Activated CD8-positive, alpha-beta memory T cell treated with anti-CD3 and anti-CD28 coated beads, Interleukin-2, amount 50 U/mL, for 4 hours (primary cell): ENCODE measurements around the gene GRK3.
"Not testable (repeated sequence)": the region's sequence is repeated elsewhere in the genome, so short reads cannot be mapped to it uniquely, and the experiment has no call there.

Experiments
- DNase-seq: peaks from one replicate; pipeline ENCODE4 v3.0.0-alpha.2; 2020

Gene GRK3

DNA sequence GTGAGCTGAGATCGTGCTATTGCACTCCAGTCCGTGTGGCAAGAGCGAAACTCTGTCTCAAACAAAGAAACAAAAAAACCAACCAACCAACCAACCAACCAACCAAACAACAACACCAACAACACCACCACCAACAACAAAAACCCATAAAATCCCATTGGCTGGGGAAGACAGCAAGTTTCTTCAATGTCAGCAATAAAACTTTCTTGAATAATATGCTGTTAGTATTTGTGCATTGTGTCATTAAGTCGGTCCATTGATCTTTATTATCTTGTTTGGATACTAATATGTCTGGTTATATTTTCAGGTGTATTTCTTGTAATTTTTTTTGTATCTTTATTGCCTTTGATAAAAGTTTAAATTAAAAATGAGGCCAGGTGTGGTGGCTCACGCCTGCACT lies 9.4 kb downstream of the GRK3 start:
- DNase-seq, result no peak

- DNase-seq, result no peak
These were observed 10.3 kb downstream of the GRK3 start for GRCh38 chr22:25574736-25575135.

DNA sequence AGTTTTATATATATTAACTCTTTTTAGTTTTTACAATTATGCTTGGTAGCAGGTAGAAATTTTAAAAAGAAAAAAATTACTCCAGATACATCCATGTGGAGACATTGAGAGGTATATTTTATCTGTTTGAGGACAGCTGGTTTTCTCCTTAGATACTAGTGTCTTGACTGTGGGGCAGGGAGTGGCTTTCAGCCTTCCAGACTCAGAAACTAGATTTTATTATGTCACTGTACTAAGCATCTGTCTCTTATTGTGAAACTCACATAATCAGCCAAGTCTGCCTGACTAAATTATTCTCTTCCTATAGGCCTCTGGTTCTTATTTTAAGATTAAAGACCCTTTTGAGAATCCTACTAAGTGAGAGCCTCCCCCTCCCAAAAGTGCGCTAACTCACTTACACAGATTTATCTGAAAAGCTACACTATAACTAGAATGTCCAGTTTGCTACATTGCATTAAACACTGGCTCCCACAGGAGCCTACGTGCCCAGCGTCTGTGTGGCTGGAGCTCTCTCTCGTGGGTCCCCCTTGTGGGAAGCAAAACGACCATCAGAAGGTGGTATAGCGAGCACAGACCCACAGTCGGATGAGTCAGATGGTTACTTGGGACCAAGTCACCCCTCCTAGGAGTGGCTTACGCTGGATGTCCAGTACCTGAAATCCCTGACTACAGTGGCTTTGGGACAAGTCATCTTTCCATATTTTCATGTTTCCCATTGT lies 11.4 kb downstream of the GRK3 start:
- not testable (repeated sequence) for DNase-seq

DNA sequence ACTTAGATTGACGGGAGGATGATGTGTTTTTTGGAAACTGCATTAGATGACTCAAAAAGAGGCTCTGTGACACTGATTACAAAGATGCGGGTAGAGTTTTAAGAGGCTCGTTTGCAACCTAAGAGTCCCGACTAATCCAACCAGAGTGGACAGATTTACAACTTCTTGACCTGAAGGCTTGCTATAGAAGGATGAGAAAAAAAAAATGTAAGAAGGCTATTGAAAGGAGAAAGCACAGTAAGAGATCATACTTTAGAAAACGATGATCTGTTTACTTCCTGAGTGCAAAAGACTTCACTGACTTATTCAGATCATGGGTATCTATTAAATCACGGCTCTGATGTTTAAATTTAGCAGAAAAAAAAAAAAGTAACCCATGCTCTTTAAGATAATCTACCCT lies 17.0 kb downstream of the GRK3 start:
- DNase-seq, result not testable (repeated sequence)

GRCh38 chr22:25582946-25583345 lies 18.5 kb downstream of the GRK3 start:
- DNase-seq, result no peak

GRCh38 chr22:25584993-25585392 lies 20.5 kb downstream of the GRK3 start:
- DNase-seq, result not testable (repeated sequence)

GRCh38 chr22:25589664-25590063 lies 25.2 kb downstream of the GRK3 start:
- not testable (repeated sequence) for DNase-seq

DNA sequence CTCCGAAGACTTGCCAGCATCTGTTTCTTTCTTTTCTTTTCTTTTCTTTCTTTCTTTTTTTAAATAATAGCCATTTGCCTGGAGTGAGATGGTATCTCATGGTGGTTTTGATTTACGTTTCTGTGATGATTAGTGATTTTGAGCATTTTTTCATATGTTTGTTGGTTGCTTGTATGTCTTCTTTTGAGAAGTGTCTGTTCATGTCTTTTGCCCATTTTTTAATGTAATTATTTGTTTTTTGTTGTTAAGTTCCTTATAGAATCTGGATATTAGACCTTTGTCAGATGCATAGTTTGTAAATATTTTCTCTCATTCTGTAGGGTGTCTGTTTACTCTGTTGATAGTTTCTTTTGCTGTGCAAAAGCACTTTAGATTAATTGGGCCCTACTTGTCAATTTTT lies 28.8 kb downstream of the GRK3 start:
- DNase-seq, result not testable (repeated sequence)

- no peak for DNase-seq
These were observed 34.1 kb downstream of the GRK3 start for GRCh38 chr22:25598609-25599008.

- DNase-seq, result no peak
These were observed 38.0 kb downstream of the GRK3 start for GRCh38 chr22:25602445-25602844.

GRCh38 chr22:25602916-25603315 lies 38.4 kb downstream of the GRK3 start:
- no peak for DNase-seq

- not testable (repeated sequence) for DNase-seq
These were observed 40.7 kb downstream of the GRK3 start for GRCh38 chr22:25605146-25605545.

GRCh38 chr22:25605565-25605964 lies 41.1 kb downstream of the GRK3 start:
- DNase-seq, result not testable (repeated sequence)

DNA sequence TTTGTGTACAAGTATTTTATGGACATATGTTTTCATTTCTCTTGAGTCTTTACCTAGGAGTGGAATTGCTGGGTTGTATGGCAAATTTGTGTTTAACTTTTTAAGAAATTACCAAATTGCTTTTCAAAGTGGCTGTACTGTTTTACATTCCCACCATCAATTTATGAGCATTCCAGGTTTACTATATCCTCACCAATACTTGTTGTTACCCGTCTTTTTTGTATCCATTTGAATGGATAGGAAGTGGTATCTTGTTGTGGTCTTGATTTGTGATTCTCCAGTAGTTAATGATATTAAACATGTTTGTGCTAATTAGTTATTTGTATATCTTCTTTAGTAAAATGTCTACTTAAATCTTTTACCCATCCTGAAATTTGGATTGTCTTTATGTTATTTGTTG lies 46.8 kb downstream of the GRK3 start:
- not testable (repeated sequence) for DNase-seq

DNA sequence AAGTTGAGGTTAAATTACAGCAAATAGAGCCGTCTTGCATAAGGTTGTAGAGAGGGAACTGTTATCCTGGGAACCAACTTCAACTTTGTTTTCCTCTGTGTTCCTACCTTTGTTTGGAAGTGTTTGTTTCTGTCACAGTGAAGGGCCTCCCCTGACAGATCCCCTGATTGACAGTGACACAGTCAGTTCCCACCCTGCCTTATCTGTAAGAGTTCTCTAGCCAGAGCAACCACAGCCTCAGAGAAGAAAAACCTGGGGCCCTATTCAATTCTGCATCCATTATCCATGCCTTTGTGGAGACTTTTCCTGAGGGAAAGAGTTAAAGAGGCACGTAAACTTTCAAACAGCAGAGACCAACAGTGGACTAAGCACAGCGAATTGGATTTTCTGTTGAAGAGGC lies 48.7 kb downstream of the GRK3 start:
- DNase-seq, result not testable (repeated sequence)

- DNase-seq, result not testable (repeated sequence)
These were observed 49.1 kb downstream of the GRK3 start for GRCh38 chr22:25613558-25613957.

GRCh38 chr22:25614791-25615190 lies 50.3 kb downstream of the GRK3 start:
- DNase-seq, result not testable (repeated sequence)

GRCh38 chr22:25621986-25622385 lies 57.5 kb downstream of the GRK3 start:
- DNase-seq, result no peak

GRCh38 chr22:25623310-25623734 lies 58.8 kb downstream of the GRK3 start:
- no peak for DNase-seq

- DNase-seq, result no peak
These were observed 59.4 kb downstream of the GRK3 start for GRCh38 chr22:25623851-25624250.

GRCh38 chr22:25624476-25624875 lies 60.0 kb downstream of the GRK3 start:
- DNase-seq, result no peak

GRCh38 chr22:25625747-25626623 lies 61.5 kb downstream of the GRK3 start:
- DNase-seq, result not testable (repeated sequence)

GRCh38 chr22:25626624-25626990 lies 62.1 kb downstream of the GRK3 start:
- DNase-seq, result no peak

- no peak for DNase-seq
These were observed 62.9 kb downstream of the GRK3 start for GRCh38 chr22:25627271-25627852.
